Measurements from ENCODE around the gene STOML1. TPM values are rescaled to one million over a fixed set of nuclear protein-coding genes. Genes with fewer than 3 reads are reported as not detected.
A peak's percentile ranks its signal among the peaks of the same experiment; 100 is the strongest.

STOML1 gene
- total RNA-seq, 1 experiment from 2014 or later: 2.5 TPM

GRCh38 chr15:74006774-74007639 lies 14.9 kb upstream of the STOML1 start:
- H3K14ac ChIP-seq (ENCODE audit: insufficient read depth, low read length): no peak overlapping the region
- no peak overlapping the region for H2BK120ac ChIP-seq (ENCODE audit: low read depth, low read length, poor library complexity, severe bottlenecking)
- no peaks in the 10 kb centered on the region for H3K9me3 ChIP-seq (ENCODE audit: control insufficient read depth, low read depth, low read length)
- H3K23me2 ChIP-seq (ENCODE audit: insufficient read length, low read depth, low read length, poor library complexity, severe bottlenecking): no peaks in the 10 kb centered on the region
- no peaks in the 10 kb centered on the region for H4K20me1 ChIP-seq (ENCODE audit: control insufficient read depth, insufficient read depth, insufficient read length)
- peaks cover 4 to 28% (median 25%) of the 10 kb centered on the region in 3 experiments for H3K36me3 Mint-ChIP-seq (ENCODE audit: insufficient read depth in 1 of 3, low read depth in 3 of 3)
- no peak overlapping the region for H2AK5ac ChIP-seq (ENCODE audit: insufficient read length, low read length)
- H3K4me2 ChIP-seq (ENCODE audit: insufficient read depth, insufficient read length, low read length): no peak overlapping the region
- H3K79me1 ChIP-seq (ENCODE audit: insufficient read depth, low read depth, low read length, poor library complexity, severe bottlenecking): peaks cover 2% of the 10 kb centered on the region
- DNase-seq: no peak
- H2AFZ ChIP-seq (ENCODE audit: low read length): no peak overlapping the region
- H3K4me1 Mint-ChIP-seq: peaks cover 6 to 13% of the 10 kb centered on the region in 2 experiments
- no peak overlapping the region for H3K9ac ChIP-seq (ENCODE audit: extremely low read depth, insufficient read length, low read length)
- WGBS (ENCODE audit: extremely low coverage, insufficient read length, low lambda C conversion rate): no CpG with 5 or more reads among the region's 11 CpGs
- no peak overlapping the region for H3K27ac ChIP-seq (ENCODE audit: insufficient read length, low read depth, low read length)
- no peaks in the 10 kb centered on the region for H3K27me3 ChIP-seq (ENCODE audit: insufficient read depth, low read length)
- no peak overlapping the region for H4K8ac ChIP-seq (replicated peaks; ENCODE audit: insufficient read length, low read depth, low read length)
- no peak overlapping the region for H2BK15ac ChIP-seq (ENCODE audit: low read depth, low read length)
- no peak overlapping the region for H3K4ac ChIP-seq (ENCODE audit: low read depth, low read length)
- H3K18ac ChIP-seq (ENCODE audit: insufficient read length, low read depth, low read length): no peak overlapping the region
- no peaks in the 10 kb centered on the region for H3K9me3 Mint-ChIP-seq
- H2BK20ac ChIP-seq (ENCODE audit: low read depth, low read length, poor library complexity, severe bottlenecking): no peak overlapping the region
- H3K4me1 ChIP-seq (ENCODE audit: insufficient read depth, low read length): peaks cover 2% of the 10 kb centered on the region; the same call in 1 of the 2 replicates
- H2BK12ac ChIP-seq (ENCODE audit: insufficient read length, low read depth, low read length): no peak overlapping the region
- TF ChIP-seq CTCF (conservative IDR thresholded peaks at IDR 0.05): no peak
- no peak overlapping the region for H3K23ac ChIP-seq (ENCODE audit: insufficient read length, low read depth, low read length)
- H3K79me2 ChIP-seq (ENCODE audit: insufficient read depth, low read length): peaks cover 3% of the 10 kb centered on the region; the same call in 1 of the 2 replicates
- H3K56ac ChIP-seq (ENCODE audit: insufficient read length, low read depth, low read length): no peak overlapping the region
- H3K4me3 Mint-ChIP-seq: no peak overlapping the region
- H3K27me3 Mint-ChIP-seq (ENCODE audit: low read depth): no peaks in the 10 kb centered on the region
- H4K91ac ChIP-seq (ENCODE audit: insufficient read length, low read depth, low read length): no peak overlapping the region
- no peak overlapping the region for H3T11ph ChIP-seq (ENCODE audit: low read length)
- no peak overlapping the region for H2BK5ac ChIP-seq (ENCODE audit: insufficient read length, low read length)
- no peak overlapping the region for H4K5ac ChIP-seq (ENCODE audit: insufficient read length, low read depth, low read length)
- H3K27ac Mint-ChIP-seq: peak overlapping the region in 2 of 3 experiments; percentile 34 to 85; a peak in 2 of 7 replicates

Data from H9 (cell line).